Mucosa of stomach (tissue), 1 donor: ENCODE data around the gene KANSL1L.

ENCODE experiments used
- H3K27me3 ChIP-seq: one replicate; pipeline ENCODE4 v1.7.0; 2013; ENCODE audit warnings: mild to moderate bottlenecking, low read length; ENCODE audit not compliant: control insufficient read depth, insufficient read depth
- H3K36me3 ChIP-seq: one replicate; pipeline ENCODE4 v1.7.0; 2013; ENCODE audit warnings: low read length; ENCODE audit not compliant: control insufficient read depth, insufficient read depth
- H3K4me1 ChIP-seq: one replicate; pipeline ENCODE4 v1.7.0; 2013; ENCODE audit warnings: mild to moderate bottlenecking, low read length; ENCODE audit not compliant: control insufficient read depth, insufficient read depth
- H3K4me3 ChIP-seq: one replicate; pipeline ENCODE4 v1.7.0; 2013; ENCODE audit warnings: low read length
- H3K9ac ChIP-seq: one replicate; pipeline ENCODE4 v1.7.0; 2013; ENCODE audit warnings: mild to moderate bottlenecking, low read length, moderate library complexity
- H3K9me3 ChIP-seq: one replicate; pipeline ENCODE4 v1.7.0; 2013; ENCODE audit warnings: mild to moderate bottlenecking, low read length, moderate library complexity; ENCODE audit not compliant: control insufficient read depth
- donor health status: Pancreatic carcinoma.

KANSL1L gene

DNA sequence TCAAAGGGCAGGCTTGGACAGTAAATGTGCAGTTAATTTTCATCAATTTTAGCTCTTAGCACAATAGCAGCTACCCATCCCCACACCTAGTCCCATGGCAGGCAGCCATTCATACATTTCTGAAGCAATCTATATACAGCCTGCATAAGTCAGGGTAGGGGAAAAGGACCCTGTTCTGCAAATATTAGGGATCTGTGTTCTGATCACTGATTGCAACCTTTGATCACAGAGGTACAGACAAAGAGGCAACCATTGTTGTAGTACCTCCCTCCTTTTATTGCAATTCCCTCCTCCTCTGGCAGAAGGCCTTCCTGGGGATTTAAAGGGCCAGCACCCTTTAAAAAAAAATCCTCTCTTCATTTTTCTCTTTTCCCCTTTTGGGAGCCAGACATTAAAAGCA lies 58.3 kb downstream of the KANSL1L start:
- Histone ChIP-seq H3K4me1 (peaks cover 3% of the 10 kb centered on the region), H3K36me3 (no peaks in the 10 kb centered on the region), H3K9ac (no peak overlapping the region), H3K4me3 (no peak overlapping the region), H3K27me3 (no peaks in the 10 kb centered on the region), H3K9me3 (no peaks in the 10 kb centered on the region)

DNA sequence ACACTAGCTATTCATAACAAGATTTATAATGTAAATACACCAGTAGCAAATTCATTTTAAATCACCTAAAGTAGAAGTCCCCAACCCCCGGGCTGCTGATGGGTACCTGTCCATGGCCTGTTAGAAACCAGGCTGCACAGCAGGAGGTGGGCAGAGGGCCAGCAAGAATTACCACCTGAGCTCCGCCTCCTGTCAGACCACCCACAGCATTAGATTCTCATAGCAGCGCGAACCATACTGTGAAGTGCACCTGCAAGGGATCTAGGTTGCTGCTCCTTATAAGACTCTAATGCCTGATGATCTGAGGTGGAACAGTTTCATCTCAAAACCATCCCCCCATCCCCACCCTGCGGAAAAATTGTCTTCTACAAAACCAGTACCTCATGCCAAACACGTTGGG lies 71.3 kb downstream of the KANSL1L start:
- no peaks in the 10 kb centered on the region for H3K27me3 ChIP-seq
- H3K4me1 ChIP-seq = no peaks in the 10 kb centered on the region
- no peaks in the 10 kb centered on the region for H3K36me3 ChIP-seq
- H3K9me3 ChIP-seq = no peaks in the 10 kb centered on the region
- no peak overlapping the region for H3K4me3 ChIP-seq
- no peak overlapping the region for H3K9ac ChIP-seq

DNA sequence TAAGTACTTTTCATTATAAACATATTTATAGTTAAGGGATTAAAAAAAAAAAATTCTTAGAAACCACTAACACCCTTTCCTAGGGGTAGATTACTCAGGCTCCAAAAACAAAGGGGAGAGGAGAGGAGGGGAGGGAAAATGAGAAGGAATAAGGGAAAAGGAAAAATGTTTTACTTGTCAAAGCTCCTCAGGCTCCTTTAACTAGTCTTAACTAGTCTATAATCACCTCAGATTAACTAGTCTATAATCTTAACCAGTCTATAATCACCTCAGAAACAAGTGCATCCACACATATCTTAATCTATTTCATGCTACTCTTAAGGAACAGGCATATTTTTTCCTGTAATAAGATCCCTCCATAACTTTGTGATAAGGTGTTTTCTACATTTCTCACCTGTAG lies 76.4 kb downstream of the KANSL1L start:
- H3K9ac ChIP-seq = no peak overlapping the region
- H3K4me3 ChIP-seq = no peak overlapping the region
- H3K4me1 ChIP-seq = no peaks in the 10 kb centered on the region
- H3K27me3 ChIP-seq = no peaks in the 10 kb centered on the region
- H3K9me3 ChIP-seq = no peaks in the 10 kb centered on the region
- no peaks in the 10 kb centered on the region for H3K36me3 ChIP-seq

DNA sequence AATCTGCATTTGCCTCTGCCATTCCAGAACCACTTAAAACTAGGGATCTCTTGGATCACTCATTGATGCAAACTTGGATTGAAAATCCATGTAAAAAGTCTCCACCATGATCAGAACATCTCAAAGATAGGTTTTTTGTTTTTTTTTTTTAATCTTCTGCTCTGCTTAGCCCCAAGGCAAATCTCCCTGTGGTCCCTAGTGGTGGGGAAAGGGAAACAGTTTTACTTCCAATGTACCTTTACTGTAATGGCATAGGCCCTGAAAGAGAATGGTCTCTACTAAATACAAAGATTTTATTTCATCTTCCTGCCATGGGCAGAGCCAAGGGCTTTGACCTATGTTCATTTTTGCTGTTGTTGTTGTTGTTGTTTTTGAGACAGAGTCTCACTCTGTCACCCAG lies 78.4 kb downstream of the KANSL1L start:
- H3K4me1 ChIP-seq = no peaks in the 10 kb centered on the region
- no peak overlapping the region for H3K4me3 ChIP-seq
- no peaks in the 10 kb centered on the region for H3K9me3 ChIP-seq
- H3K9ac ChIP-seq = no peak overlapping the region
- no peaks in the 10 kb centered on the region for H3K36me3 ChIP-seq
- no peaks in the 10 kb centered on the region for H3K27me3 ChIP-seq

DNA sequence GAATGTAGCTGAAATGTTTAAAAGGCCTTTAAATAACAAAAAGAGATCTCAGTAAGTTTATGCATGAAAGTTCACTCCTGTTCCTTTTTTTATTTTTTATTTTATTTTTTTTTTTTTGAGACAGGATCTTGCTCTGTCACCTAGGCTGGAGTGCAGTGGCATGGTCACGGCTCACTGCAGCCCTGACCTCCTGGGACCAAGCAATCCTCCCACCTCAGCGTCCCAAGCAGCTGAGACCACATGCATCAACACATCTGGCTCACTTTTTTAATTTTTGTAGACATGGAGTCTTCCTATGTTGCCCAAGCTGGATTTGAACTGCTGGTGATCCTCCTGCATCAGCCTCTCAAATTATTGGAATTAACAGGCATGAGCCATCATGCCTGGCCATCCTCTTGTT lies 84.3 kb downstream of the KANSL1L start:
- Histone ChIP-seq H3K4me1 (peaks cover 6% of the 10 kb centered on the region), H3K9me3 (no peaks in the 10 kb centered on the region), H3K27me3 (no peaks in the 10 kb centered on the region), H3K9ac (no peak overlapping the region), H3K4me3 (no peak overlapping the region), H3K36me3 (no peaks in the 10 kb centered on the region)

DNA sequence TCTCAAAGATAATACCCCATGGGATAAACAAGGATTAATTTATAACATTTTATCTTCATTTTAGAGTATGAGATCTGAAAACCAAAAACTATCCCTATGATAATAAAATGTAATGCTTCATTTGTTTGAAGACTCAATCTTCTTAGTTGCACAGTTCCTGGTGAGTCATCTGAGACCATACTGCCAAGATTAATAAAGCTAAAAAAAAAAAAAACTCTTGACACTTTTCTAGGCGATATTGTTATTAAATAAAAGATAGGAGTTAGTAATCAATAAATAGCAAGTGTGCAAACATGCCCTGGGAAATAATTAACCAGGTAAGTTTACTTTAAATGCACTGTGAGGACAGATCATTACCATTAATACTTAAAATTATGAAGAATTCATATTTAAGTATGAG lies 84.9 kb downstream of the KANSL1L start:
- Histone ChIP-seq H3K9me3 (no peaks in the 10 kb centered on the region), H3K9ac (no peak overlapping the region), H3K27me3 (no peaks in the 10 kb centered on the region), H3K4me3 (no peak overlapping the region), H3K4me1 (peaks cover 6% of the 10 kb centered on the region), H3K36me3 (no peaks in the 10 kb centered on the region)

DNA sequence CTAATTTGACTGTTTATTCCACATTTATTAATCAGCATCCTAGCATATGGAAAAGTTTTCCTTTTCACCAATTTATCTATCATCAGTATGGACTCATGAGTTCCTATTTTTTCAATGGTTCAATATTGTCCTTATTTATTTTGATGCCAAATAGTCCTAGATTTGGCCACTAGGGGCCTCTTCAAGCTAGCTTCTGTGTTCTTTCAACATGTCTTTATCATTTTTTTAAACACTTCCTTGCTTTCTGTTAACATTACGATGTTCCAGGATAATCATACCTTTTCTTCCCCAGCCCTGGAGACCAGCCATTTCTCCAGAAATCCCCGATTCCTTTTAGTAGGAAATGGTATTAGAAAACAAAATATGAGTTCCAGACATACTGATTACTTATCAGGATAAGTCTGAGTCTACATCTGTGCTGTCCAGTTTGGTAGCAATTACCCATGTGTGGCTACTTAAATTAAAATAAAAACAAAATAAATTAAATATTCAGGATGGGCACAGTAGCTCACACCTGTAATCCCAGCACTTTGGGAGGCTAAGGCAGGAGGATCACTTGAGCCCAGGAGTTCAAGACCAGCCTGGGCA lies 98.2 kb downstream of the KANSL1L start:
- H3K4me1 ChIP-seq = no peaks in the 10 kb centered on the region
- no peaks in the 10 kb centered on the region for H3K27me3 ChIP-seq
- no peaks in the 10 kb centered on the region for H3K36me3 ChIP-seq
- no peaks in the 10 kb centered on the region for H3K9me3 ChIP-seq
- no peak overlapping the region for H3K4me3 ChIP-seq
- H3K9ac ChIP-seq = no peak overlapping the region

DNA sequence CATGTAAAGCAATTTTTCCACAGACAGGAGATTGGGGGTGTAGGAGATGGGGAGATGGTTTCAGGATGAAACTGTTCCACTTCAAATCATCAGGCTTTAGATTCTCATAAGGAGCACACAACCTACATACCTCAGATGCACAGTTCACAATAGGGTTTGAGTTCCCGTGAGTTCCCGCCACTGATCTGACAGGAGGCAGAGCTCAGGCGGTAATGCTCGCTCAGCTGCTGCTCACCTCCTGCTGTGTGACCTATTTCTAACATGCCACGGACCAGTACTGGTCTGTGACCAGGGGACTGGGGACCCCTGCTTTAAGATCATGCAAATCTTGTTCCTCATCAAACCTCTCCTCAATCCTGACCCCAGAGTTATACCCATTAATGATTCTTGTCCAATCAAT lies 98.7 kb downstream of the KANSL1L start:
- H3K27me3 ChIP-seq = no peaks in the 10 kb centered on the region
- no peaks in the 10 kb centered on the region for H3K4me1 ChIP-seq
- no peaks in the 10 kb centered on the region for H3K36me3 ChIP-seq
- H3K9me3 ChIP-seq = no peaks in the 10 kb centered on the region
- H3K4me3 ChIP-seq = no peak overlapping the region
- no peak overlapping the region for H3K9ac ChIP-seq

DNA sequence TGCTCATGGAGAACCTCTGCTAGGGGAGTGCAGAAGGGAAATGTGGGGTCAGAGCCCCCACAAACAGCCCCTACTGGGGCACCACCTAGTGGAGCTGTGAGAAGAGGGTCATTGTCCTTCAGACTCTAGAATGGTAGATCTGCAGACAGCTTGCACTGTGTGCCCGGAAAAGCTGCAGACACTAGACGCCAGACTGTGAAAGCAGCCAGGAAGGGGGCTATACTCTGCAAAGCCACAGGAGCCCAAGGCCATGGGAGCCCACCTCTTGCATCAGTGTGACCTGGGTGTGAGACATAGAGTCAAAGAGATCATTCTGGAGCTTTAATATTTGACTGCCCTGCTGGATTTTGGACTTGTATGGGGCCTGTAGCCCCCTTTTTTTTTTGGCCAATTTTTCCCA lies 107.9 kb downstream of the KANSL1L start:
- H3K9ac ChIP-seq = no peak overlapping the region
- H3K4me1 ChIP-seq = no peaks in the 10 kb centered on the region
- H3K9me3 ChIP-seq = no peaks in the 10 kb centered on the region
- H3K4me3 ChIP-seq = no peak overlapping the region
- no peaks in the 10 kb centered on the region for H3K36me3 ChIP-seq
- H3K27me3 ChIP-seq = no peaks in the 10 kb centered on the region

DNA sequence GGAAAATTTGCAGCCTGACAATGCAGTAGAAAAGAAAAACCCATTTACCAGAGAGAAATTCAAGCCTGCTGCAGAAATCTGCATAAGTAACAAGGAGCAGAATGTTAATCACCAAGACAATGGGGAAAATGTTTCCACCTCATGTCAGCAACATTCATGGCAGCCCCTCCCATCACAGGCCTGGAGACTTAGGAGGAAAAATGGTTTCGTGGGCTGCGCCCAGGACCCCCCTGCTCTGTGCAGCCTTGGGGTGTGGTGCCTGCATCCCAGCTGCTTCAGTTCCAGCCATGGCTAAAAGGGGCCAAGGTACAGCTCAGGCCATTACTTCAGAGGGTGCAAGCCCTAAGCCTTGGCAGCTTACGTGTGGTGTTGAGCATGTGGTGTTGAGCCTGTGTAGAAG lies 115.4 kb downstream of the KANSL1L start:
- H3K4me3 ChIP-seq = no peak overlapping the region
- no peaks in the 10 kb centered on the region for H3K9me3 ChIP-seq
- no peaks in the 10 kb centered on the region for H3K4me1 ChIP-seq
- H3K36me3 ChIP-seq = no peaks in the 10 kb centered on the region
- H3K9ac ChIP-seq = no peak overlapping the region
- no peaks in the 10 kb centered on the region for H3K27me3 ChIP-seq

DNA sequence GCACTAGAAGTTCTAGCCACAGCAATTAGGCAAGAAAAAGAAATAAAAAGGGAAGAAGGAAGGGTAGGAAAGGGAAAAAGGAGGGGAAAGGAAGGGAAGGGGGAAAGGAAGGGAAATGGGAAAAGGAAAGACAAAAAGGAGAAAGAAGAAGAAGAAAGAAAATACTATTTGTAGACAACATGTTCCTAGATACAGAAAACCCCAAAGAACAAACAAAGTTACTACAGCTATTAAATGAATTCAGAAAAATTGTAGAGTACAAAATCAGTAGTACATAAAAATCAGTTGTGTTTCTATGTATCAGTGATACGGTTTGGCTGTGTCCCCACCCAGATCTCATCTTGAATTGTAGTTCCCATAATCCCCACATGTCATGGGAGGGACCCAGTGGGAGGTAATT lies 116.5 kb downstream of the KANSL1L start:
- Histone ChIP-seq H3K36me3 (no peaks in the 10 kb centered on the region), H3K27me3 (no peaks in the 10 kb centered on the region), H3K9ac (no peak overlapping the region), H3K9me3 (no peaks in the 10 kb centered on the region), H3K4me1 (no peaks in the 10 kb centered on the region), H3K4me3 (no peak overlapping the region)

DNA sequence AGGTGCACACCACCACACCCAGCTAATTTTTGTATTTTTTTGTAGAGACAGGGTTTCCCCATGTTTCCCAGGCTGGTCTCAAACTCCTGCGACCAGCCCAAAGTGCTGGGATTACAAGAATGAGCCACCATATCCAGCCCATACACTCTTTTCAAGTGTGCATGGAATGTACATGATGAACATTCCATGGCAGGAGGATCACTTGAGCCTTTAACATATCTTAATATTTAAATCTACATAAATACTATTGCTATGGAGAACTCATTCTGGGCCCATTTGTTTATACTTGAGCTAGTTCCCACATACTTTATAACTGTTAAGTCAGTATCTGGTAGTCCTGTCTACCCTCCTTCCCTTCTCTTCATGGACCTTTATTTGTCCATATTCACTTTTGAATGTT lies 120.3 kb downstream of the KANSL1L start:
- Histone ChIP-seq H3K36me3 (no peaks in the 10 kb centered on the region), H3K4me1 (no peaks in the 10 kb centered on the region), H3K9me3 (no peaks in the 10 kb centered on the region), H3K4me3 (no peak overlapping the region), H3K9ac (no peak overlapping the region), H3K27me3 (no peaks in the 10 kb centered on the region)

DNA sequence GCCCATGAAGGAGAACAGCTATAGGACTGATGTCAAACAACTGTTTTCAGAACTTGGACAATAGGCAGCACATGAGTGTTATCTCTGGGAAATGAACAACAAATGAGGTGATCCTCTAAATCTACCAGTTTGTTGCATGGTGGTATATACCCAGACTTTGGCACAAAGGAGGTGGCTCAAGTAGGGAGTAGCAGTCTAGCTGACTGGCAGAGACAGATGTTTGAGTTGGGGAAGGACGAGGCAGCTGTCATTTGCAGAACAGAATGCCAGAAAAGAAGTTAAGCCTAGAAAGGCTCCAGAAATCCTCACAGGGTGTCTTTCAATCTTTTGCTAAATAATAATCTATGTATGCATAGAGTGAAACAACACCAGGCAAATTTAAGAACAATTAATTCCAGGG lies 121.4 kb downstream of the KANSL1L start:
- Histone ChIP-seq H3K27me3 (no peaks in the 10 kb centered on the region), H3K9me3 (no peaks in the 10 kb centered on the region), H3K4me1 (no peaks in the 10 kb centered on the region), H3K36me3 (no peaks in the 10 kb centered on the region), H3K4me3 (no peak overlapping the region), H3K9ac (no peak overlapping the region)
